Measurements from ENCODE around the gene ALX4. TPM values are rescaled to one million over a fixed set of nuclear protein-coding genes. Genes with fewer than 3 reads are reported as not detected.

The ALX4 gene
- total RNA-seq, 1 donor from 2014 or later = 0.05 TPM

DNA sequence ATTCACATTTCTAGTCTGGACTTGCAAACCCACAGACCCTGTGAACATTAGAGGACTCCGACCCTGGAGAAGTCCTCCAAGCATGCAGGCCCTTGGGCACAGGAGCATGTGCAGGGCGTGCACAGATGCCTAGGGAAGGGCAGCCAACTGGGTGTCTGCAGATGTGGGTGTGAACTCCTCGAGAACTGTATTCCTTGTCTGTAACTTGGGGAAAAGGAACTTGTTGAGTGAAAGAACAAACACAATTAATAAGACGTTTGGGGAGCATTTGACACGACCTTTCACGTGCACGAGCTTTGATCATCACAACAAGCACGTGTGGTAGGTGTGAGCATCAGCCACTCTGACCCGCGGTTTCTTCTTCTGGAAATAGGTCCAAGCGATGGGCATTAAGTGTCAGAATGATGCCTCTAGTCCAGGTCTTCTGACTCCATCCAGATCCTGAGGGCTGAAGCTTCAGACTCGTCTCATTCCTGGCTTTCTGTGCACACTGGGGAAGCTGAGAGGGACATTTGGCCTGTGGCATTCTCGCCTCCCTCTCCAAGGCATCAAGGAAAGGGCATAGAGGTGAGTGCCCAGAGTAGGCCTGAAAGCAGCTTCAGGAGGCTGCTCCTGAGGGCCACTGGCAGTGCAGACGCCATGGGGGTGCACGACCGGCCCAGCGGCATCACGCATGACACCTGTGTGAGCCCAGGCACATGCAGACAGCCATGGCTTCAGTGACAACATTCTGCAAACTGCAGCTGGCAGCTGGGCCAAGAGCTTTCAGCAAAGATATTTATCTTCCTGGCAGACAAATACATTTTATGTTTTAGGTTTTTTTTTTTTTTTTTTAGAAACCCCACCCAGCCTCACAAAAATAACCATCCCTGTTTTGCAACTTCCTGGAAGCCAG lies 32.5 kb downstream of the ALX4 start:
- intact Hi-C loops (cut with DNase I) = no loop called here
- peak; percentile 60 for DNase-seq (ENCODE audit: low spot score)

DNA sequence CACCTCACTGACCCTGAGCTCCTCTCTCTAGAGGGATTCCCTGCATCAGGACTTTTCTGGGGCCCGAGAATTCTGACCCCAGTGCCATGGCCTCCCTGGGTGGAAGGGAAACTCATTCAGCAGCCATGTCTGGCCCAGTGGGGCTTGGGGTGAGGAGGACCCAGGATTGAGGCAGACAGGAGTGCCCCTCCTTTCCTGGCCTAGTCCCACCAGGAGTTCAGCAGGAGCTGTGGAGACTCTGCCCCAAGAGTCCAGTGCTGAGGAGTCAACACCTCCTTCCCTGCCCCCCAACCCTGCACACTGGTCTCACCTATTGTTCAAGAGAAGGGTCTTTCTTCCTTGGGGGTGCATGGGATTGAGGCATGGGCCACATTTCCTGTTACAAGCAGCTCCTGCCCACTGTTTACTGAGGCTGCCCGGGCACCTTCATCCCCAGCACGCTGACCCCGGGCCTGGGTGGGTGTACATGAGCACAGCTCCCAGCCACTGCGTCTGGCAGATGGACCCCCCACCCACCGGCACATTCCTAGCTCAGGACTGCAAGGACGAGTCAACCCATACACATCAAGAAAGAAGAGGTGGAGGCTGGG lies 33.9 kb downstream of the ALX4 start:
- DNase-seq (ENCODE audit: low spot score) = peak; percentile 29
- intact Hi-C loops (cut with DNase I) = no loop called here

DNA sequence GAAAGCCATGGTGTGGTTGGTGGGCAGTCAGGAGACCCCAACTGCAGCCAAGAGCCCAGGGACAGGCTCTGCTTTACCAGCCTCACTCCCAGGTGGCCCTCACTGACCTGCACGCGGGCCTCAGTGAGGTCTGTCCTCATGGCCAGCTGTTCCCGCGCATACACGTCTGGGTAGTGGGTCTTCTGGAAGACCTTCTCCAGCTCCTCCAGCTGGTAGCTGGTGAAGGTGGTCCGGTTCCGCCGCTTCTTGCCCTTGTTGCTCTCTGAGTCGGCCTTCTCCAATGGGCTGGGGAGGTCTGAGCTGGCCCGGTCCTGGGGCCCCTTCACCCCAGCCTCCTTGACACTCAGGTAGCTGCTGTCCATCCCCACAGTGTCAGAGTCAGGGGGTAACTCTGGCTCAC lies 34.7 kb downstream of the ALX4 start:
- DNase-seq (ENCODE audit: low spot score) = peak; percentile 64
- intact Hi-C loops (cut with DNase I) = no loop called here

DNA sequence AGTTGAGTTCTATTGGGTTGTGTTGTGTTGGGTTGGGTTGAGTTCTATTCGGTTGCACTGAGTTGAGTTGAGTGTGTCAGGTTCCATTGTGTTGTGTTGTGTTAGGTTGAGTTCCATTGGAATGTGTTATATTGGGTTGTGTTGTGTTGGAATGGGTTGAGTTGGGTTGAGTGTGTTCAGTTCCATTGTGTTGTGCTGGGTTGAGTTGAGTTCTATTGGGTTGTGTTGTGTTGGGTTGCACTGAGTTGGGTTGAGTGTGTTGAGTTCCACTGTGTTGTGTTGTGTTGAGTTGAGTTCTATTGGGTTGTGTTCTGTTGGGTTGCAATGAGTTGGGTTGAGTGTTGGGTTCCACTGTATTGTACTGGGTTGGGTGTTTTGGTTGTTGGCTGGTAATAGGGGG lies 35.5 kb downstream of the ALX4 start:
- no peak for DNase-seq (ENCODE audit: low spot score)
- intact Hi-C loops (cut with DNase I) = no loop called here

DNA sequence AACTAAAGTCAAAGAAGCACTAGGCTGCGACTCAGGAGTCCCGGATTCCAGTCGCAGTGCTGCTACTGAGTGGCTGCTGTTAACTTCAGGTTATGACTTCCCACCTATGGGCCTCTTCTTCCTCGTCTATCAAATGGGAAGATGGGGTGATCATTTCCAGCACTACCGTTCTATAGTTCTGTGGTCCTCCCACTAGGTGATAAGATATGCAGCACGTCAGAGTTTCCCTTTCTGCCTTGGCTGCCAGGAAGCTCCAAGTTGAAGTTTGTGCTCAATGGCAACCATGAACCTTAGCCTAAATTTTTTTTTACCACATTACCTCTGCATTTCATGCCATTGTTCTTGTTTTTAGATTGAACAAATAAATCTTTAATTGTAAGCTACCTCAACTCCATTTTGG lies 38.7 kb downstream of the ALX4 start:
- intact Hi-C loops (cut with DNase I) = no loop called here
- DNase-seq (ENCODE audit: low spot score) = no peak

DNA sequence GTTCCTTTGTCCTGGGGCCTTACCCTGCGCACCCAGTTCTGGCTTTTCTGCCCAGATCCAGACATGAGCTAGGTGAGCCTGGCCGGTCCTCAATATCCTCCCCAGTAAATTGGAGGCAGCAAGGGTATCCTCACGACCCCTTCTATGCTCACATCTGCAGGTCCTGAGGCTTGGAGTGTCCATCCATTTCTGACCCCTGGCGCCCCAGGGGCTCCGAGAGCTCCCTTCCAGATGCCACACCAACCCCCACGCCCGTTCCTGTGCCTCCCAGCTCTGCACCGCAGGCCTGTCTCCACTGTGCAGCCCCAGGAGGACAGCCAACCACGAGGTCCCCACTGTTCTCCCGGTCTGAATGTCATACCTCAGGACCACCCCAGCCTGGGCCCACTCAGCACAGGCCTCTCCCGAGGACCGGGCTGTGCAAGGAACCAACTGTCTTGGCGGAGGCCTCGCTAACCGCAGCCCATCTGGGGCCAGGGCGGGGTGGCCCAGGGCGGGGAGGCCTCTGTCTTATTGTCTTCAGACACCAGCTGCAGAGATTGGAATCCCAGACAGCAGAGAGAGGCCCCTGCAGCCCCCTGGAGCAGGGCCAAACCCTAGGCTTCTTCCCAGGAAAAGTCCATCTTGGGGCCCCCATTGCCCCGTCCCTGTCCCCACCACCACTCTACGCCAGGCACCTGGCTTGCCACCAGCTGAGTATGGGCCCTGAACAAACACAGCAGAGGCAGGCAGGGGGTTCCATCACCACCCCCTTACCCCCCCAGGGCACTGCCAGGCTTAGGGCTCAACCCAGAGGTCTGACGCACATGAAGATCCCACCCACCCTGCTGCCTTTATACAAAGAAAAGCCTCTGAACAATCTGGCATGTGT lies 39.3 kb downstream of the ALX4 start:
- intact Hi-C loops (cut with DNase I) = no loop called here

DNA sequence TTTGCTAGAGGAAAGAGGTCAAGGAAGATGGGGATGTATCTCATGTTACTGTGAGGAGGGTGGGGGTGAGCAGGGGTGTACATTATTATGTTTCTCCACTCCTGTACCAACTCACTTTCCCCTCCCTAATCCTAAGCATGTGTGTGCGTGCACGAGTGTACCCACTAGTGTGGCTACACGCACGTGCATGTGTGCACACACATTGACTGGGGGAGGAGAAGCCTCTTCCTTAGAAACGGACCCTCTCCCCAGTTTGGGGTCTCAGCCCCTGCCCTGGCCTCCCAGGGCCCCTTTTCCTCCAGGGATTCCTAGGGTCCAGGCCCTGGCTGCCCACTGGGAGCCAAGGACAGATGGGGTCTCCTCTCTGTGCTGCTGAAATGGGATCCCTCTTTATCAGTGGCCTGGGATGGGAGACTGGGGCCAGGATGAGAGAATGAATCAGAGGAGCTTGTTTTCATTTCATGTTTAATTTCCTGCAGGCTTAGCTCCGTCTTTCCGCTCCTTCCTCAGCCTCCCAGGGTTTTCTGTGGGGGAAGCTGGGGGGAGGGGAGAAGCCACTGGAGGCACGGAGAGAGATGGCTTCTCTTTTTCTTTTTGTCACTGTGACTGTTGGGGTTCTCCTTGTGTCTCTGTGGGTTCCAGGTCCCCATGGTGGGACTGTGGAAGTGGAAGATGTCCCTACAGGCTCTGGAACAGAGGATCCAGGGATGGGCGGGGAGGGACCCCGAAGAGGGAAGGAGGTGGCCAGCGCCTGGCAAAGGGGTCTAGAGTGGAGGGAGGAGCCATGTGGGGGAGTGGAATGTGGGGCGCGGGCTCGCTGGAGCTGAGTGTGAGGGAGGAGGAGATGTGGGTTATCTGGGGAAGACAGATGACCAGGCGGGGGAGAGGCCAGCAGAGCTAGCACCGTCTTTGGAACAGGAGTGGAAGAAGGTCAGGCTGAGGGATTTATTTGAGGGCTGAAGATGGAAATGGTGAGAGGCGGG lies 40.3 kb downstream of the ALX4 start:
- intact Hi-C loops (cut with DNase I) = no loop called here

More for the DNA sequence above, 39.3 kb downstream of the ALX4 start:
- DNase-seq (ENCODE audit: low spot score) = peak; percentile 67

DNA sequence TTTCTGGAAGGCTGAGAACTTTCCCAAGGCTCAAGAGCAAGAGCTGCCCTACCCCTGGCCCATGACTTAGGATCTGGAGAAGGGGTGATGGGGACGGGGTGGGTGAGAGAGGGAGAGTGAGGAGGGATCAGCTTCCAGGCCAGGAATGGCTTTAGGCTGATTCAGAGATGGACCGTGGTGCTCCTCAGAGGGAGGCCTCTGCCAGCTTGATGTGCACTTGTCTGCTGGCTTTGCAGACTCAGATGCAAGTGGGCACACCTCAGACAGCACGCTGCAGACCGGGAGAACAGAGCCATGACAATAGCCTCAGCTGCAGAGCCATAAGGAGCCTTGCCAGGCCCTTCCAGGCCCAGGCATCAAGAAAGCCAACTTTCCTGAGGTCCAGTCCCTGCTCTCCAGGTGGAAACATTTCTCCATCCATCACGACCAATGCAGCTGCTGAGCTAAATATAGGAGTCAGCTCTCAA lies 41.3 kb downstream of the ALX4 start:
- intact Hi-C loops (cut with DNase I) = no loop called here
- DNase-seq (ENCODE audit: low spot score) = peak; percentile 64

More for the DNA sequence above, 40.3 kb downstream of the ALX4 start:
- peak; percentile 68 for DNase-seq (ENCODE audit: low spot score)

DNA sequence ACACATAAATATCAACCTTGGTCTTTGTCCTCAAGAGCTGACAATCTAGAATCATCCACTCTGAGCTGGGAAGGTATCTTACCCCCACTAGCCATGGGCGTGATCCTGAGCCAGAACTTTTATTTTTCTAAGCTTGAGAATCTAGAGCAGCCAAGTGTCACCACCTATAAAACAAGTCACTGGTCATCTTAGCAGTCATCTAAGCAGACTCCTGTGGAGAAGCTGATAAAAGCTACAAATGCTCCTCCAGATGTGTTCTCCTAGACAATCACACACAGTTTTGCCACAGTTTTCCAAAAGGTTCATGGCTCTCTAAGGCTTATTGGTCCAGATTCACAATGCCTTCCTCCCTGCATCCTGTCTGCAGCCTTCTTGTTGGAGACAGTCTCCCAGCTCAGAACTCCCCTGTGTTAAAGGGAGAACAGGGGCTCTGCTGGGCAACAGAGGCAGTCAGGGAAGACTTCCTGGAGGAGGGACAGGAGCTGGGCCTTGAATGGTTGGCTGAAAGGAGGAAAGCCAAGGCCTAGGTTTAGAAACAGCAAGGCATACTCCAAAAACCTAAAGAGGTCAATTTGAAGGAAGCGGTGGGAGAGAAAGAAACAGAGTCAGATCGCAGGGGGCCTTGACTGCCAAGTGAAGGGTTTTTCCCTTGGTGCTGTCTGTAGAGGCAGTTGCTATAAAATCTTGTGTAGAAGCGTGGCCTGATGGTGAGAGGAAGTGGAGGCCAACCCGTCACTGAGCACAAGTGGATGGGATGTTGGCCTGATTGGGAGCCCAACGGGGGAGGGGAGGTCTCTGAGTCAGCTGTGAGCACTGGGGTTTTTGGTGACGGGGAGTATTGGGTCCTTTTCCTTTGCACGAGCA lies 42.0 kb downstream of the ALX4 start:
- intact Hi-C loops (cut with DNase I) = no loop called here
- DNase-seq (ENCODE audit: low spot score) = peak; percentile 20

DNA sequence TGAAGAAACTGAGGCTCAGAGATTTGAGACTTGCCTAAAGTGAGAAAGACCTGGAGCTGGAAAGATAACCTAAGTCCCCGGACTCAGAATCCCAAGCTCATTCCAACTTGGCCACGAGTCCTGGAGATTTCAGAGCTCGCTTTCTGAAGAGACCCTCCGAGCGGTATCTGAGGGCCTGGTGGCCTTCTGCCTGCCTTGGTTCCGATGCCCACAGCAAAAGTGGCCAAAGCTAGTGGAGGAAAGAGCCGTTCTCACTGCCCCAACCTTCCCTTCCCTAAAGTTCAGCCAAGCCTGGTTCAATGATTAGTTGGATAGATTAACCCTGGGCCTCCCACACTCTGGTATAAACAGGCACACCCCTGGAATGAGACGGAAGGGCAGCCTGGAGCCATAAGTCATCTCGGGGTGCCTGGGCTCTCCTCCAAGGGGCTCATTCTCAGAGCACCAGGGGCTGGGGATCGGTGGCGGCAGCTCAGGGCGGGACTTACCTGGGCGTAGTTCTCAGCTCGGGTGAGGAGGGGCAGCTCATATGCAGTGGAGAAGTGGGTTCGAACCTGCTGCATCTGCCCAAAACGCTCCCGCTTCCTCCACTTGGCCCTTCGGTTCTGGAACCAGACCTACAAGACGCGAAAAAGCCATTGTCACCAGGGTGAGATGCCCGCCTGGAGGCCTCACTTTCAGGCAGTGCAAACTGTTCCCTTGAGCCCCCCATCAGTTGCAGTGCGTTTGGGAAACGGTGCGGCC lies 42.8 kb downstream of the ALX4 start:
- DNase-seq (ENCODE audit: low spot score) = no peak
- intact Hi-C loops (cut with DNase I) = no loop called here

DNA sequence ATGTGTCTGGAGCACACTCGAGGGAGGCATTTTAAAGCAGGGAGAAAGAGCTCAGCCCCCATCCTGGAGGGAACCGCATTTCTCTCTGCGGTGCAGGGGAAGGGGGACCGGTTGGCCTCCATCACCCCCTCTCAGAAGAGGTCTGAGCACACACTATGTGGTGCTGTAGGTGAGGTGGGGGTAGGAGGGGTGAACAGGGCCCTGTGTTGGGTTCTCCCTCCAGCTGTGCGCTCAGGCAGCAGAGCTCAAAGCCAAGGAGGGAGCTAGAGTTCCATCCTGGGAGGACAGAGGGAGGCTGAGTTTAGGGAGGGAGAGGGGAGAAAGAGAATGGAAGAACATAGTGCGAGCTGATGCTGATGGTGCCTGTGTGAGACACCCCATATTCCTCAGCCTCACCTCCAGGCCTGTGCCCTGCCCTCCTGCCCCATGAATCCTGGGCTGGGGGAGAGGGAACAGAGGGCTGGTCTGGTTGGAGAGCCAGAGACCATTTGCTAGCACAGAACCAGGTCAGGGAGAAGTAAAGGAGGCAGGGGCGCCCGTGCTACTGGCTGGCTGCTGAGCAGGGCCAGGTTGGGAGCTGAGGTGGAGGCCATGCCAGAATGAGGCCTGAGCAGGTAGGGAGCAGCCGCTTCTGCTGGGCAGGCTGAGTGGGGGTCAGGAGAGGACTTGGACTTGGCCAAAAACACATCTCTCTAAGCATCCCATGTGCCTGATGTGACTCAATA lies 43.7 kb downstream of the ALX4 start:
- DNase-seq (ENCODE audit: low spot score) = no peak

DNA sequence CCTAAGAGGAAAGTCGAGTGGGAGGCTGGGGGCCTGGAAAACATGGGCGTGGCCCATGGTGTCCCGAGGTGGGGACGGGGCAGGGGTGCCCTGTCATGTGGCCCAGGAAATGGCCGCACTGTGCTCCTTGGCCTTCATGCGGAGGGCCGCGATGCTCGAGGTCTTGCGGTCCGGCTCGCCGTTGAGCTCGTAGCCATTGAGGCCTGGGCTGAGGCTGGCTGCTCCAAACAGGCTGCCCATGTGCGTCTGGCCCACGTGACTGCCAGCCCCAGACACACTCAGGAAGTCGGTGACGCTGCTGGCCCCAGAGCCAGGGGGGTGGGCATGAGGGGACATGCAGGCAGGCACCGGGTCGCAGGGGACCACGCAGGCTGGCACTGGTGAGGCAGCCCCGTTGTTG lies 45.2 kb downstream of the ALX4 start:
- intact Hi-C loops (cut with DNase I) = no loop called here
- peak; percentile 70 for DNase-seq (ENCODE audit: low spot score)

More for the DNA sequence above, 43.7 kb downstream of the ALX4 start:
- intact Hi-C loops (cut with DNase I) = no loop called here

DNA sequence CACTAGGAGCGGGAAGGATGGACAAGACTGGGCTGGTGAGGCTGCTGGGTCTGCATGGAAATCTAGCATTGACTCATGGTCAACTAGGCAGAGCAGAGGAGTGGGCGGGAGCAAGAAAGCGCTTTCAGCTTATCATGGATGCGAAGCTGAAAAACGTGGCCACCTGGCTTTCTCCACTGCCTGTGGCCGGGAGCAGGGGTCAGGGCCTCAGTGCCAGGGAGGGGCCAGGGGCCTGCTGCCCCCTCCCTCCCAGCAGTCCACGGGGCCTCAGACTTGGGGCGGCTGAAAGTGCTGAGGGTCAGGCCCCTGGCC lies 45.5 kb downstream of the ALX4 start:
- DNase-seq (ENCODE audit: low spot score) = peak; percentile 57
- intact Hi-C loops (cut with DNase I) = no loop called here

DNA sequence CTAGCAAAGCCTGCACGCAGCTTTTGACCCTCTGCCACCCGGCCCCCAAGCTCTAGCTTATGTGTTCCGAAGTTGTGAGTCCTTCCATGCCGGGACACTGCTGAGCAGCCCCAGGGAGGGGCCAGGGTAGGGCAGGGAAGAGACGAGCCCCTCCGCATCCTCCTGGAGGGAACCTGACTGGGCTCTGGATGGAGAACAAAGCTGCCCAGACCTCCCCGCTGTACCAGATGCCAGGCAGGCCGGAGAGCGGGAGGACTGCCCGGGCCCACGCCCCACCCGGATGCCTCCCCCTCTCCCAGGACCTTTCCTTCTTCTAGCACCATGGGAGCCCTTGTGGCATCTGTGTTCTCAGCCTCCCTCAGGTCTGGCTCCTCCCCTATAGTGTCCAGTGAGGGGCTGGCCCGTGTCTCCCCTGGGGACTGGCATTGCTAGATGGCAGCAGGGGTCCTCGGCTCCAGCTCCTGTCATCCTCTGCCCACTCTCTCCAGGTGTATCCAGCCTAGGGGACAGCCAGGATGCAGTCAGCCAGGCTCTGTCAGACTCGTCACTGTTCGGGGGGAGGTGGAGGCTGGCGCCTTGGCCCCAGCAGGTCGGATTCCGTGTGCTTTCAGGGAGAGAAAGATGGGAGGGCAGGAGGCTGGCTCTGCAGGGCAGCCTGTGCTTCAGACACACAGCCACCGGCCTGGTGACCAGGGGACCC lies 46.1 kb downstream of the ALX4 start:
- intact Hi-C loops (cut with DNase I) = no loop called here
- DNase-seq (ENCODE audit: low spot score) = peak; percentile 60

DNA sequence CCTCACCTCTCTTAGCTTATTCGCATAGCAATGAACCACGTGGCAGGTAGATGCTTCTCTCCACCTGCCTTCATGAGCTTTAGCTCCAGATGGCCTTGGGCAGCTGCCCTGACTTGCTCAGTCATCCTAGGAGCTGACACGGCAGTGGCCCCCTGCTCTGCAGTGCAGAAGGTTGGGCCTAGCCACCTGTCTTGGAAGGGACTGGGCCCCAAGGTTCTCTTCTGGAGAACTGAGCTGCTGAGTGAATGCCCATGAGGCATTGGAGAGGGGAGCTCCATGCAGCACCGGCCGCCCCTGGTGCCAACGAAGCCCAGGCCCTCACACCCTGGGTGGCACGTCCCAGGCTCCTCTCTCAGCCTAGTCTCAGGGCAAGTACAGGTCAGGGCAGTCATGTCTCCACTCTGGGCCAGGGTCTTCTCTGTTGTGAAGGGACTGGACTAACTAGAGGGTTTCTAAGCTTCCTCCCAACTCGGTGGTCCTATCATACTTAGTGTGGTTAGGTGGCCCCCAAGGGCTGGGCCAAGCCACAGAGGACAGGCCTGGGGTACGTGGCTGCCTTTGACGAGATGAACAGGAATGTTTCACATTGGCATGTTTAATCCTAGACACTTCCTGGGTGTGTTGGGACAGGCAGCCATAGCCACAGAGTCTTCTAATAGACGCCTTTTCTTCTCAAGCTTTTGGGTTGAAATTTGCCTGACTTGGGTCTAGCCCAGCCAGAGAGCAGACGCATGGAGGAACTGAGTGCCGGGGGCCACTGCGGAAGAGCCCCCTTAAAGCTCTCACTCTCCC lies 47.9 kb downstream of the ALX4 start:
- DNase-seq (ENCODE audit: low spot score) = peak; percentile 63
- intact Hi-C loops (cut with DNase I) = no loop called here

Data from cardiac septum (tissue), 1 donor.